Measurements from ENCODE around the gene DOK6.
"Not testable (repeated sequence)": the region's sequence is repeated elsewhere in the genome, so short reads cannot be mapped to it uniquely, and the experiment has no call there.

The DOK6 gene

DNA sequence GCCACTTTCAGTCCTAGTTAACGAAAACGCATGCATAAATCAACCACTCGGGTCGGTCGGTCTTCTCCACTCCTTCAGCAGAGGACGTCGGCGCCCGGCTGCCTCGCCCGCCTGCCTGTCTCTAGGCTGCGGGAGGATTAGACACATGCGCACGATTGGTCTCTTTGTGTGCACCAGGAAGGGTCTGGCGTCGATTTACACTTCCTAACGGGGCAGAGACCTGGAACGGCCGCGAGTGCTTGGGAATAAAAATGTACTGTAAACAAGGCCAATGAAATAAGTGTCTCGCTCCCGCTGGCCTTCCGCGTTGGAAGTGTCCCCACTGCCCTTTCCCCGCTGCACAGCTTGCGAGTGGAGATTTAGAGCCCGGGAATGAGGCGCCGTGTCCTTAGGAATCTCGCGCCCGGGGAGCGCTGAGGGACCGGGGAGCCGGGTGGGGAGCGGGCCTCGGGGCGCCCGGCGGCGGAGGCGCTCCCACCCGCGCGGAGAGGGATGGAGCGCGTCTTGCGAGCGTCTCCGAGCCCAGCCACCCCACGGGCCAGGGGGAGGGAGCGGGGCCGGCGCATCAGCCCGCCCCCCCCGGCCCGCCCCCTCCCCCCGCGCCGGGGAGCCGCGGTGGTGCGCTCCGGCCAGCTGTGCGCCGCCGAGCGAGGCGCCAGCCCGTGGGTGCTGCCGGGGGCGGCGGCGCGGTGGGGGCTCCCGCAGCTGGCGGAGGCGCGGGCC, at the start of gene DOK6:
Gene DOK6, plus strand, starts transcription at position 636 of the 723 bp plus-strand sequence.
- peak; percentile 89 for DNase-seq (ENCODE audit: low read depth, low spot score)

DNA sequence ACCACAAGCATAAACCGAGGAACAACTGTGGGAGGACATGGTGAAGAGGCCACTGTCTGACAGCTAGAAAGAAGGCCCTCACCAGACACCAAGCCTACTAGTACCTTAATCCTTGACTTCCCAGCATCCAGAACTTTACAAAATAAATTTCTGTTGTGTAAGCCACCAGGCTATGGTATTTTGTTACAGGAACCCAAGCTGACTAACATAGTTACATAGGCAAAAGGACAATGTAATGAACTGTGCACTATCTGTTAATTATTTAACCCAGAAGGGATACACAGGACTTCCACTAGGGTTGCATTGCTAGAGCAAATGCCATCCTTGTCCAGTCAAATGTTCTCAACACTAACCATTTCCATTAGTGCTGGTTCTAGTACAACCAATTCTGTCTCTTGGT, 47.7 kb upstream of the DOK6 start:
- no peak for DNase-seq (ENCODE audit: low read depth, low spot score)

GRCh38 chr18:69357590-69357989, 43.1 kb upstream of the DOK6 start:
- no peak for DNase-seq (ENCODE audit: low read depth, low spot score)

DNA sequence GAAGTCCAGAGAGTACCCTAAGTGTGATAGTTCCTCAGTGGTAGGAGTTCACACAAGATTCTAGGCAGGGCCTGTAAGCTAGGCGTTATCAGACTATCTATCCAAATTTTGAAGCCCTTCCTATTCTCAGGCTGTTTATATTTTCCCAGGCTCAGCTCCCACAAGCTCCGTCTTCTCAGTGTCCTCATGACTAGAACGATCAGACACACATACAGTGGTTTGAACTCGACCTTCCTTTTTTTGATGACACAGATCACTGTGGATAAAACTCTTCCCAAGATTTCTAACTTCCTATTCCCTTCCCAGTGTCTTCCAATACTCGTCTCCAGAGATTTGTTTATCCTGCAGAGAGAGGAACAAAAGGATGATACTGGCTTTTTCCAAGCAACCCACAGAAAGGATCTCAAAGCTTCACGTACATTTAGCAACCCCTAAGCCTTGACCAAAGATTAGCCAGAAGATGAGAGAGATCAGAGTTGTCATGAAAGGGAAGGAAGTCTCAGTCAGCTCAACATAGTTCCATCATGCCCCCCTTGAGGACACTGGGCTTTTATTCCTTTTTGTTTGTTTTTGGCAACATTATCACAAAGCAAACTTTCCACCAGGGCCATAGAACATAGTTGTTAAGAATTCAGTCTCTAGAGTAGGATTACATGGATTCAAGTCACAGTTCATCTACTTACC, 42.3 kb upstream of the DOK6 start:
- no peak for DNase-seq (ENCODE audit: low read depth, low spot score)

DNA sequence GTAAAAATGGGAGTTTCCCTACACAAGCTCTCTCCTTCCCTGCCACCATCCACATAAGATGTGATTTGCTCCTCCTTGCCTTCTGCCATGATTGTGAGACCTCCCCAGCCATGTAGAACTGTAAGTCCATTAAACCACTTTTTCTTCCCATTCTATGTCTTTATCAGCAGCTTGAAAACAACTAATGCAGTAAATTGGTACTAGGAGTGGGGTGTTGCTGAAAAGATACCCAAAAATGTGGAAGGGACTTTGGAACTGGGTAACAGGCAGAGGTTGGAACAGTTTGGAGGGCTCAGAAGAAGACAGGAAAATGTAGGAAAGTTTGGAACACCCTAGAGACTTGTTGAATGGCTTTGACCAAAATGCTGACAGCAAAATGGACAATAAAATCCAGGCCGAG, 40.9 kb upstream of the DOK6 start:
- not testable (repeated sequence) for DNase-seq (ENCODE audit: low read depth, low spot score)

DNA sequence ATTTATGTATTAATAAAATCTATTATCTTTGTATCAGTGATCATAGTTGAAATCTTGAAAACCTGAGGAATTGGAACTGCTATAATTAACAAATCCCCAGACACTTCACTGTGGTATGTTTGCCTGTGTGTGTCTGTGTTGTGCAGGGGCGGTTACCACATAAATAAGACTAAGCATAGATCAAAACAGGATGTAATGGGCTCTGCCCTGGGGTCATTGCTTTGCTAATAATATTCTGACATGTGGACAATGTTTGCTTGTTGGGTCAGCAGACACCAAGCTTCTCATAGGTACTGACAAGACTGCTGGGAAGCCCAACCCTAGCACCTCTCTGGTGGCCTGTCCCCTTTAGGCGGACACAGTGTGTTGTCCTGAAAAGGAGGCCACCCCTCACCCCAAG, 35.8 kb upstream of the DOK6 start:
- no peak for DNase-seq (ENCODE audit: low read depth, low spot score)

DNA sequence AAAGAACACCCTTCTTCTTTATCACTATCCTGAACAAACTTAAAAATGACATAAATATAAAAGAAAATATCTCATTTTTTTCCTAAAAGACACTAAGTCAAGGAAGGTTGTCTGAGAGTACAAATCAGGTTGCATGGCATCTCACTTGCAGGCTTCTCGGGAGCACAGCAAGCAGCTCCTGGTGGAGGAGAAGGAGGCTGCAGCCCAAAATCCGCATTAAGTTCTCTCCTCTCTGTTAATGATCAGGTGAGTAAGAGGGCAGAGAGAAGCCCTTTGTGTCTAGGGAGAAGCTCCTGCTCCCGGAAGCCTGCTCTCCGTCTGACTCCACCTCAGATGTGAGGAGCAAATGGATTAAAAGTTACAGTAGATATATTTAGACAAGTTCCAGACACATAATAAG, 35.0 kb upstream of the DOK6 start:
- peak; percentile 36 for DNase-seq (ENCODE audit: low read depth, low spot score)

DNA sequence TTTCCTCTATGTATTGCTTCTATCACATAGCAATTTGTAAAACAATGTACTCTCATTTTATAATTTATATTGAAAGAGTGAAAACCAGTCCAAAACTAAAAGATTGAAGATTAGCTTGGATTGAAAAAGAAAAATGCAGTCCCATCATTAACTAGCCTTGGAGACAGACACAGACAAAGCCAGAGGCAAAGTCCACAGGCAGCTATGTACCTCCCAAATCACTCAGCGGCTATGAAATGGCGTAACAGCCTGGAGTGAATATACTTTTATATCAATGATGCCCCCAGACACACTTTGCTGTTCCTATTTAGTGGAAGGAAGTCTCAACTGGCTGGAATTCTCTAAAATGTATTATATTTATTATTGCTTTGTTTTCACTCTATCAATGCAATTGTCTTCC, 33.6 kb upstream of the DOK6 start:
- no peak for DNase-seq (ENCODE audit: low read depth, low spot score)

DNA sequence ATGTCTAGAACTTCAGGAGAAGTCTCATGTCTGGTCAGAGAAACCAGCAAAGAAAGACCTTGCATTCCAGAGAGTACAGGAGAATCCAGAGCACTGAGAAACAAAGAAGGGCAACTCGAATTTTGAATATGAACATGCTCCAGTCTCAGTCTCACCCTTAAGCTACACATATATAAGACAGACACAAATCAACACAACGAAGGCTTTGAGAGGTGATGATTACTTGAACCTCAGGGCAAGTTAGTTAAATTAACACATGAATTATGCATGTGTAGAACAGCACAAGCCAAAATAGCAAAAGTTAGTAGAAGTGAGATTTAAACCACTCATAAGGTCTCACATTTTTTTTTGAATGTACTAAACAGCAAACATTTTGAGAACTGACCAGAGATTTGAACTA, 29.0 kb upstream of the DOK6 start:
- no peak for DNase-seq (ENCODE audit: low read depth, low spot score)

- no peak for DNase-seq (ENCODE audit: low read depth, low spot score)
These were observed 20.4 kb upstream of the DOK6 start for GRCh38 chr18:69380324-69380723.

DNA sequence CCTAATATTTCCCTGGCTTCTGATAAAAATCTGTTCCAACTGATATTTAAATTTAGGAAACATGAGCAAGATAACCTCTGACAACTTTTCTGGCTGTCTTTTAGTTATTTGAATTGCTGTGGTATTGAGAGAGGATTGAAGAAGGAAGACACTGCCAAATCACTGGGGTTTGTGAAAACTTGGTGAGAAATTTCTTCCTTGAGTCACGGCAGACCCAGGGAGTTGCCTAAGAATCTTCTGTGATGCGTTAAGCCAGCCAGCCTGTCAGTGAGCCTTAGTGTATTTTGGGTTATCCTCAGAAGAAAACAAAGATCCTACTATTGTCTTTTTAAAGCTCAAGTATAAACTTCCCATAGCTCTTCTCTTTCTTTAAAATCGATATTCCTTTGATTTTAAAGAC, 17.5 kb upstream of the DOK6 start:
- no peak for DNase-seq (ENCODE audit: low read depth, low spot score)

DNA sequence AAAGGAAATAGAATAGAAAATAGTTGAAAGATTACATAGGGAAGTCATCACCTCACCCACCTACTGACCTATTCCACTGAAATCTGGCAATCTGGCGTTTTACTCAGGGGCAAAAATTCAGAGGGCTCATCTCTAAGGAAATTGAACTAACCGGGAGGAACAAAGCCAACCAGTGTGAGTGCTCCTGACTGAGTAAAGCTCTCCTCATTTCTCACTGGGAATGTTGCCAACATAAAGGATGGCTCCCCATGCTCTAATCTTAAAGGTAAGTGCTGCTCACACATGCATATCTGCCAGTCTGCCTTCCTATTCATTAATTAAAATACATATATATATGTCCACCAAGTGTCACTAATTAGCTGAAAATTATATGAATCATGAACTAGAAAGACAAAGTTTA, 13.5 kb upstream of the DOK6 start:
- no peak for DNase-seq (ENCODE audit: low read depth, low spot score)

GRCh38 chr18:69388222-69388621, 12.5 kb upstream of the DOK6 start:
- DNase-seq (ENCODE audit: low read depth, low spot score), result no peak

DNA sequence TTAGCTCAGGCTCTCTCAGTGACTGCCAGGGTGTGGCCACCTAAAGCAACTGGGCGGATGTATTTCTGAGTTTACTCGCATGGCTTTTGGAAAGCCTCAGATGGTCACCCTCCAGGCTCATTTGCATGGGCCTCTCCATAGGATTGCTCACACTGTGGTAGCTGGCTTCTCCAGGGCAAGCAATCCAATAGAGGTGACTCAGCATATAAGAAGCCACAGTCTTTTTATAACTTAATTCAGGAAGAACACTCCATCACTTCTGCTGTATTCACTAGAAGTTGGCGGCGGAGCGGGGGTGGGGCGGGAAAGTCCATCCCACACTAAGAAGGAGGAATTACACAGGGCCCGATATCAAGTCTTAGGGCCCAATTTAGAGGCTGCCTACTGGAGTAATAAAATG, 3.6 kb upstream of the DOK6 start:
- DNase-seq (ENCODE audit: low read depth, low spot score), result no peak

DNA sequence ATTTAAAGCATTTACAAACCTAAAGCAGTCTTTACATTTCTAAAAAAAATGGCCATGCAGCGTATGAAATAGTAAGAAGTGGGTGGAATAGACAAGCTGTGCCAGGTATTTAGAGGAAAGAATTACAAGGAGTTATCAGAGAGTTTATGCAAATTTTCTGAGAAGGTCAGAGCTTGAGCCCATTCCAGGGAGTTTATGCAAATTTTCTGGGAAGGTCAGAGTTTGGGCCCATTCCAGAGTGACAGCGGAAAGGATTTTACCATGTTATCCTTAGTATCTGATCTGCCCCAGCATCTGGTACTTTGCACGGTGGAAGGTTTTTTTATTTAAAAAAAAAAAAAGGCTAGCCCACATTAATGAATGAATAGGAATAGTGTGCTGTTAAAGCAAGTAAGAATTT, 1.4 kb upstream of the DOK6 start:
- peak; percentile 22 for DNase-seq (ENCODE audit: low read depth, low spot score)

DNA sequence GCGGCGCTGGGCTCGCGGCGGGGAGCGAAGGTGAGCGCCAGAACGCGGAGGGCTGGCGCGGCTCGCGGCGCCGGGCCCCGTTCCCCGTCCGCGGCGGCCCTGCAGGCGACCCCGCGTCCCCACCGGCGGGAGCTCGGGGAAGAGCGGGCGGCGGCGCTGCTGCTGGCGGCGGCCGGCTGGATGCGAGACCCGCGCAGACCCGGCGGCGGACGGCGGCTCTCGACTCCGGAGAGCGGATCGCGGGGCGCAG, 213 bp downstream of the DOK6 start:
- no peak for DNase-seq (ENCODE audit: low read depth, low spot score)

- DNase-seq (ENCODE audit: low read depth, low spot score), result peak; percentile 42
These were observed 711 bp downstream of the DOK6 start for GRCh38 chr18:69401226-69401971.

- DNase-seq (ENCODE audit: low read depth, low spot score), result peak; percentile 19
These were observed 1.4 kb downstream of the DOK6 start for GRCh38 chr18:69401972-69402532.

GRCh38 chr18:69402533-69402989, 1.9 kb downstream of the DOK6 start:
- DNase-seq (ENCODE audit: low read depth, low spot score), result peak; percentile 28

DNA sequence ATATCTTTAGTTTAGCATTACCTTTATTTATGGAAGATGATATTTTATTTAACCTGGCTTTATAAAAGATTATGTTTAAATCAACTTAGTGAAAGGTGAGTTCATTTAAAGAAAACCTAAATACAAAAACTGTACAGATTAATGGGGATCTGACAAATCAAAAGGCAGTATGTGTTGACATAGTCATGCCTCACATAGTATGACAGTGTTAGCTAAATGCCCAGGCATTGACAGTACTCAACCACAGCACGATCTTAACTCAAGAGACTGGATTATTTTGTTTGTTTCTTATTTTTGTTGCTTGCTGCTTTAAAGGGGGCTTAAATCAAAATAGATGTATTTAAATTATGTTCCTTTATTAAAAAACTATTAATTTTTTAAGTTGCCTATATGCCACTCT, 7.8 kb downstream of the DOK6 start:
- DNase-seq (ENCODE audit: low read depth, low spot score), result no peak

DNA sequence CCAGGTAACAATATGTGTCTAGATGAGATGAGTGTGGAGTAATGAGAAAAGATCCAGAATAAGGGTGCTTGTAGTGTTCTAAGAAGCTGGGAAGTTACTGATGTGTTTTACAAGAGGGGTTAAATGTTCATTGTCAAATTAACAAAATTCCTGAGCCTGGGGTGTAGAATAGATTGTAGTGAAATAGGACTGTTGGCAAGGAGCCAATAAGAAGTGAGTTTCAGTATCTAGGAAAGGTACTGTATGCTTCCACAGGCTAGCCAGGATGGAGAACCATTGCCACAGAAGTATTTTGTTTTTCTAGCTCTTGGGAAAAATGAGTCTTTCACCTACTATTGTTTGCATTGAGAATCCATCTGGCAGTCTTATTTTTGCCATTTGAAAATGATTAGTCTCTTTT, 10.5 kb downstream of the DOK6 start:
- no peak for DNase-seq (ENCODE audit: low read depth, low spot score)

GRCh38 chr18:69414184-69414583, 13.5 kb downstream of the DOK6 start:
- DNase-seq (ENCODE audit: low read depth, low spot score), result no peak

DNA sequence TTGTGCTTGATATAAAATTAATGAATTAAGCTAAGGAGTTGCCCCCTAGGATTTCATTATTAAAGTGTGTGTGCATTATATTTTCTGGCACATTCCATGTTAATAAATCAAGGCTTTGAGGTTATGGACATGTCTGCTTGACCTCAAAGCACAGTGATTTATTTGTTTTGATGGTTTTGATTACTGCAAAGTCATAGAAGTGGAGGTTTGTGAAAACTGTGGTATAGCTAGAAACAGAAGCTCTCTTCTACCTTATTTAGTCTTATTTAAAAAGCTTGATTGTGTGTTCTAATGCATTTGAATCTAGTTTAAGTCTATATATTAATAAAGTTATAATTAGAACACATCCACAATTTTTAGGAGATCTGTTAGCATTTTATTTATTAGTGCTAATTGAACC, 32.2 kb downstream of the DOK6 start:
- no peak for DNase-seq (ENCODE audit: low read depth, low spot score)
